Endothelial cell of umbilical vein (primary cell): ENCODE results near the gene ZNF679. TPM values are rescaled to one million over a fixed set of nuclear protein-coding genes. Genes with fewer than 3 reads are reported as not detected.
A peak's percentile ranks its signal among the peaks of the same experiment; 100 is the strongest.

Experiments used
- BruUV-seq: library from RNA; stranded (reverse); fragments of 400-500 nt; replicated peaks from 2 replicates; lab custom pipeline; 2021; lab: Mats Ljungman, UMichigan
- CTCF ChIA-PET: fragments of 300-600, 350-600 bp; sonication (Branson Sonifier 250); formaldehyde crosslinking; loops from one replicate; lab custom pipeline; 2021; ENCODE audit warnings: antibody characterized with exemption, inconsistent platforms; lab: Charles Lee
- POLR2A ChIA-PET: fragments of 300-600, 350-600 bp; sonication (Branson Sonifier 250); formaldehyde crosslinking; loops from one replicate; lab custom pipeline; 2021; ENCODE audit warnings: antibody characterized with exemption, inconsistent platforms; lab: Charles Lee
- DNase-seq: peaks from one replicate; pipeline ENCODE4 v3.0.0-alpha.2; 2011; ENCODE audit warnings: low read depth, low spot score
- FAIRE-seq: peaks from 2 replicates; lab custom pipeline; 2011; peaks lifted over from hg19 to GRCh38; lab: Jason Lieb, UNC
- H2AFZ ChIP-seq: 2 replicates; pipeline ENCODE4 v1.6.0; 2012; ENCODE audit warnings: low read depth, low read length, control low read depth, inconsistent platforms
- H3K27ac ChIP-seq: 2 replicates; pipeline ENCODE4 v1.5.1; 2011; ENCODE audit warnings: low read depth, mild to moderate bottlenecking, control low read depth, low read length, moderate library complexity; ENCODE audit not compliant: insufficient read depth
- H3K27me3 ChIP-seq, 2 experiments: 2 replicates each; pipeline versions ENCODE4 v1.6.0 to v1.6.1; 2011; ENCODE audit warnings: low read length in 2 of 2, mixed read lengths in 1 of 2; ENCODE audit not compliant: control insufficient read depth in 2 of 2, insufficient read depth in 2 of 2
- H3K36me3 ChIP-seq, 2 experiments: 2 replicates in 1 of 2; 3 replicates in 1 of 2; pipeline ENCODE4 v1.5.1; 2011; ENCODE audit warnings: low read length in 2 of 2, mild to moderate bottlenecking in 1 of 2, moderate library complexity in 1 of 2; ENCODE audit not compliant: control insufficient read depth in 2 of 2, insufficient read depth in 2 of 2; ENCODE audit errors: extremely low read depth in 1 of 2
- H3K4me1 ChIP-seq: 3 replicates; pipeline ENCODE4 v1.5.1; 2011; ENCODE audit warnings: mild to moderate bottlenecking, low read length; ENCODE audit not compliant: control insufficient read depth, insufficient read depth; ENCODE audit errors: extremely low read depth
- H3K4me2 ChIP-seq: 2 replicates; pipeline ENCODE4 v1.6.1; 2011; ENCODE audit warnings: low read length, control low read depth, mixed read lengths; ENCODE audit not compliant: insufficient read depth
- H3K4me3 ChIP-seq, 3 experiments: fragments of 200-600 bp in 1 of 3; sonication (generic), shearing (Covaris generic) in 1 of 3; replicated peaks in 1 of 3; 2 replicates each; pipeline ENCODE4 v1.5.1; 2011 to 2016; ENCODE audit warnings: control low read depth in 3 of 3, low read length in 3 of 3, mild to moderate bottlenecking in 2 of 3, inconsistent platforms in 1 of 3, low read depth in 1 of 3, moderate library complexity in 1 of 3; ENCODE audit not compliant: insufficient read depth in 1 of 3
- H3K79me2 ChIP-seq: 2 replicates; pipeline ENCODE4 v1.6.0; 2012; ENCODE audit warnings: low read length, inconsistent platforms; ENCODE audit not compliant: control insufficient read depth, insufficient read depth
- H3K9ac ChIP-seq: replicated peaks from 2 replicates; pipeline ENCODE3; 2011; ENCODE audit warnings: low read length, control low read depth; ENCODE audit not compliant: insufficient read depth; ENCODE audit errors: extremely low read depth
- H3K9me1 ChIP-seq: replicated peaks from 3 replicates; pipeline ENCODE4 v1.6.0; 2011; ENCODE audit warnings: mild to moderate bottlenecking, low read length; ENCODE audit not compliant: control insufficient read depth, insufficient read depth; ENCODE audit errors: extremely low read depth
- H3K9me3 ChIP-seq: replicated peaks from 2 replicates; pipeline ENCODE4 v1.5.1; 2012; ENCODE audit warnings: low read length, inconsistent platforms; ENCODE audit not compliant: control insufficient read depth, insufficient read depth
- H4K20me1 ChIP-seq: replicated peaks from 2 replicates; pipeline ENCODE3; 2011; ENCODE audit warnings: mild to moderate bottlenecking, low read length; ENCODE audit not compliant: control insufficient read depth, insufficient read depth; ENCODE audit errors: extremely low read depth
- EZH2 ChIP-seq: IDR thresholded peaks from 2 replicates; pipeline ENCODE4 v1.6.1; 2012; ENCODE audit warnings: borderline replicate concordance, low read depth, mild to moderate bottlenecking, moderate library complexity, low read length, inconsistent platforms; ENCODE audit not compliant: severe bottlenecking
- FOS ChIP-seq: IDR thresholded peaks from 2 replicates; pipeline ENCODE4 v1.6.1; 2011; ENCODE audit warnings: mild to moderate bottlenecking, low read length, moderate library complexity, borderline replicate concordance; ENCODE audit not compliant: insufficient read depth
- GATA2 ChIP-seq: IDR thresholded peaks from 2 replicates; pipeline ENCODE4 v1.7.0; 2011; ENCODE audit warnings: low read depth, mild to moderate bottlenecking, moderate library complexity, mixed read lengths, low read length; ENCODE audit not compliant: insufficient read length, insufficient read depth
- JUN ChIP-seq: IDR thresholded peaks from 2 replicates; pipeline ENCODE4 v1.6.1; 2011; ENCODE audit warnings: borderline replicate concordance, low read depth; ENCODE audit not compliant: insufficient read length, insufficient read depth
- MYC ChIP-seq: IDR thresholded peaks from one replicate; pipeline ENCODE4 v1.6.1; 2011; ENCODE audit warnings: mild to moderate bottlenecking, low read depth, low read length
- POLR2A ChIP-seq: IDR thresholded peaks from 2 replicates; pipeline ENCODE4 v1.6.1; 2012; ENCODE audit warnings: low read depth, mild to moderate bottlenecking, control low read depth, low read length
- POLR2AphosphoS5 ChIP-seq: IDR thresholded peaks from 2 replicates; pipeline ENCODE4 v1.6.1; 2012; ENCODE audit warnings: low read depth, mild to moderate bottlenecking, control low read depth, low read length, moderate library complexity; ENCODE audit not compliant: insufficient read depth
- dilution Hi-C: fragments of 300-500 bp; cut with MboI; formaldehyde crosslinking; loops from one replicate; pipeline ENCODE4 v1.15.0; 2019; ENCODE audit warnings: low sequenced_read_pairs; ENCODE audit not compliant: extremely low pct_ligation_motif_present
- intact Hi-C: fragments of 100-400 bp; cut with micrococcal nuclease; formaldehyde crosslinking; loops from one replicate; pipeline ENCODE4 v1.10.0; 2022
- polyA plus RNA-seq, 4 experiments: library from polyadenylated mRNA; depleted of rRNA in 3 of 4; stranded (reverse) in 3 of 4; unstranded in 1 of 4; fragments of >200 nt; gene quantifications; 2 replicates each; pipeline versions ENCODE4 v1.2.1 to v1.2.3, GENCODE V29; 2011 to 2012; ENCODE audit warnings: missing spikeins in 1 of 4
- total RNA-seq: library from RNA; stranded (reverse); gene quantifications from 2 replicates; pipeline ENCODE4 v1.2.3, GENCODE V29; 2021
- TF ChIP-seq, protein P1 (sequence below): IDR thresholded peaks from 2 replicates; pipeline ENCODE4 v1.6.1; 2011; ENCODE audit not compliant: insufficient read depth, insufficient read length
- TF ChIP-seq, protein P2 (sequence below), 2 donors: IDR thresholded peaks; 1 replicate in 1 of 2; 2 replicates in 1 of 2; pipeline ENCODE4 v1.5.1; 2011; ENCODE audit warnings: low read length in 2 of 2, mild to moderate bottlenecking in 2 of 2, moderate library complexity in 2 of 2, control low read depth in 1 of 2, inconsistent platforms in 1 of 2, low read depth in 1 of 2; ENCODE audit not compliant: insufficient read depth in 1 of 2; ENCODE audit errors: extremely low read depth in 1 of 2

ZNF679 gene
- total and polyA plus RNA-seq, 2 donors (not counting 3 experiments of a cell fraction or from before 2014, with no cell fraction given) = not detected

DNA sequence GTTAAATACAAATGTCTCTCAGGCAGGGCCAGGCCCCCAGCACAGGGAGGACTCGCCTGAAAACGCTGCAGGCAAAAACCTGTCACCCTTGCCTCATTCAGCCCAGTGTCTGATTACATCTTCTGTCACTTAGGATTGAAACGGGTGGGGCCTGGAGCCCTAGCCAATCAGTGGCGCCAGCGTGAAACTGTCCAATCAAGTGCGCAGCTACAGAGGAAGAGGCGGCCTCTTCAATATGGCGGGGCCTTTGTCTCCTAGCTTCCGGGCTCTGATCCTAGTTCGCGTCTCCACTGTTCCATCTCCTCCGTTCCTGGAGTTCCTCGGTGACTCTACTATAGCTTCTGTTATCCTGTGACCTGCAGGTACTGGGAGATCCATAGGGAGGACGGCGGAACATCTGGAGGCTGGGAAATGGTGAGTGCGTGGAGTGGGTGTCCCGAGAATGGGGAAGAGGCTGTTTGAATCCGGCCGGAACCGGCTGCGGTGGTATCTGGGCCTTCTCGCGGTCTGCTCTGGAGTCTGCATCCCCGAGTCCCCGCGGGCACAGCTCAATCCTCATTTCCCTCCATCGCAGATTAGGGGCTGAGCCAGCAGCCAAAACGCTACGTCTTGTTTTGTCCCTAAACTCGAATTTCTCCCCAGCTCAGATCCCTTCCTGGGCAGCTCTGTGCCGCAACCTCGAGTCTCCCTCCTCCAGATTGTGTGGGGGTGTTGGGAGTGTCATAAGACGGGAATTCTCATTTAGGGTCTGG is 85.6 kb downstream of the ZNF679 start, which contains the start of gene ZNF736:
ZNF736 (plus strand) TSS at position 222 of the 752 bp plus-strand sequence; CDS start at position 412, 190 bp downstream.
- peak within 1 kb of the TSS; percentile 92 for H3K9ac ChIP-seq
- ChIA-PET POLR2A (interaction anchor here (0.5 to 0.6 kb wide), 2 partner anchors 144 to 511 kb away, joined by 3 to 6 read pairs; no protein-coding TSS in a partner anchor), CTCF (no interaction called here)
- H3K4me3 ChIP-seq = peak within 1 kb of the TSS; percentile 42 to 84 (median 56)
- no peaks in the 10 kb centered on the region for H3K36me3 ChIP-seq
- peak; percentile 66 for DNase-seq
- no peaks in the 10 kb centered on the region for H3K4me1 ChIP-seq
- no peaks in the 10 kb centered on the region for H3K9me3 ChIP-seq
- no peaks in the 10 kb centered on the region for H4K20me1 ChIP-seq
- H3K79me2 ChIP-seq = no peaks in the 10 kb centered on the region
- TF ChIP-seq MYC = no peak
- FAIRE-seq = peak; percentile 85
- peak within 1 kb of the TSS; percentile 79 for H3K27ac ChIP-seq
- H3K27me3 ChIP-seq = no peaks in the 10 kb centered on the region
- intact Hi-C loops = no loop called here
- dilution Hi-C loops = no loop called here
- BruUV-seq = TSS peak; percentile 51
- peak within 1 kb of the TSS; percentile 90 for H2AFZ ChIP-seq
- no peaks in the 10 kb centered on the region for H3K9me1 ChIP-seq
- peak within 1 kb of the TSS; percentile 34 for H3K4me2 ChIP-seq

DNA sequence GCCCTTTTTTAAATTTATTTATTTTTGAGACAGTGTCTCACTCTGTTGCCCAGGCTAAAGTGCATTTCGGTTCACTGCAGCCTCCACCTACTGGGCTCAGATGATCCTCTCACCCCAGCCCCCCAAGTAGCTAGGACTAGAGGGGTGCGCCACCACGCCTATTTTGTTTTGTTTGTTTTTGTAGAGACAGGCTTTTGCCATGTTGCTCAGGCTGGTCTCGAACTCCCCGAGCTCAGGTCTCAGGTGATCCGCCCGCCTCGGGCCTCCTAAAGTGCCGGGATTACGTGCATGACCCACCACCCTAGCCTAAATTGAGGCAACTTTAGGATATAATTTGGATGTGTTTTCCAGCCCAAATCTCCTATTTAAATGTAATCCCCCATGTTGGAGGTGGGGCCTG is 86.3 kb downstream of the ZNF679 start:
- POLR2A ChIA-PET = interaction anchor here (0.6 kb wide), 1 partner anchor 145 kb away, joined by 3 read pairs; no protein-coding TSS in a partner anchor
- Histone ChIP-seq H3K9me3 (no peaks in the 10 kb centered on the region), H2AFZ (peak overlapping the region; percentile 90), H3K4me1 (no peaks in the 10 kb centered on the region), H3K27ac (peak overlapping the region; percentile 79), H3K9ac (peak overlapping the region; percentile 92), H4K20me1 (no peaks in the 10 kb centered on the region), H3K79me2 (no peaks in the 10 kb centered on the region), H3K9me1 (no peaks in the 10 kb centered on the region), H3K27me3 (no peaks in the 10 kb centered on the region), H3K4me3 (peak overlapping the region; percentile 42 to 84 (median 56)), H3K36me3 (no peaks in the 10 kb centered on the region), H3K4me2 (peak overlapping the region; percentile 34)
- BruUV-seq = no TSS peak
- no peak for DNase-seq
- FAIRE-seq = no peak
- CTCF ChIA-PET = no interaction called here
- intact Hi-C loops (no loop called here), dilution Hi-C loops (no loop called here)
- TF ChIP-seq MYC = no peak
- no peak for TF ChIP-seq POLR2AphosphoS5
- TF ChIP-seq EZH2 = no peak
- no peak for TF ChIP-seq GATA2
- TF ChIP-seq, protein P1, sequence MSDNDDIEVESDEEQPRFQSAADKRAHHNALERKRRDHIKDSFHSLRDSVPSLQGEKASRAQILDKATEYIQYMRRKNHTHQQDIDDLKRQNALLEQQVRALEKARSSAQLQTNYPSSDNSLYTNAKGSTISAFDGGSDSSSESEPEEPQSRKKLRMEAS = no peak
- TF ChIP-seq FOS = no peak
- TF ChIP-seq, protein P2, sequence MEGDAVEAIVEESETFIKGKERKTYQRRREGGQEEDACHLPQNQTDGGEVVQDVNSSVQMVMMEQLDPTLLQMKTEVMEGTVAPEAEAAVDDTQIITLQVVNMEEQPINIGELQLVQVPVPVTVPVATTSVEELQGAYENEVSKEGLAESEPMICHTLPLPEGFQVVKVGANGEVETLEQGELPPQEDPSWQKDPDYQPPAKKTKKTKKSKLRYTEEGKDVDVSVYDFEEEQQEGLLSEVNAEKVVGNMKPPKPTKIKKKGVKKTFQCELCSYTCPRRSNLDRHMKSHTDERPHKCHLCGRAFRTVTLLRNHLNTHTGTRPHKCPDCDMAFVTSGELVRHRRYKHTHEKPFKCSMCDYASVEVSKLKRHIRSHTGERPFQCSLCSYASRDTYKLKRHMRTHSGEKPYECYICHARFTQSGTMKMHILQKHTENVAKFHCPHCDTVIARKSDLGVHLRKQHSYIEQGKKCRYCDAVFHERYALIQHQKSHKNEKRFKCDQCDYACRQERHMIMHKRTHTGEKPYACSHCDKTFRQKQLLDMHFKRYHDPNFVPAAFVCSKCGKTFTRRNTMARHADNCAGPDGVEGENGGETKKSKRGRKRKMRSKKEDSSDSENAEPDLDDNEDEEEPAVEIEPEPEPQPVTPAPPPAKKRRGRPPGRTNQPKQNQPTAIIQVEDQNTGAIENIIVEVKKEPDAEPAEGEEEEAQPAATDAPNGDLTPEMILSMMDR (IDR thresholded peaks at IDR 0.05; ENCODE audit: extremely low read depth in 1 of 2, insufficient read depth in 1 of 2, low read depth in 1 of 2, low read length in 2 of 2) = no peak
- TF ChIP-seq POLR2A = no peak
- TF ChIP-seq JUN = no peak
